ENCODE results near the gene P2RY11.

Gene P2RY11

DNA sequence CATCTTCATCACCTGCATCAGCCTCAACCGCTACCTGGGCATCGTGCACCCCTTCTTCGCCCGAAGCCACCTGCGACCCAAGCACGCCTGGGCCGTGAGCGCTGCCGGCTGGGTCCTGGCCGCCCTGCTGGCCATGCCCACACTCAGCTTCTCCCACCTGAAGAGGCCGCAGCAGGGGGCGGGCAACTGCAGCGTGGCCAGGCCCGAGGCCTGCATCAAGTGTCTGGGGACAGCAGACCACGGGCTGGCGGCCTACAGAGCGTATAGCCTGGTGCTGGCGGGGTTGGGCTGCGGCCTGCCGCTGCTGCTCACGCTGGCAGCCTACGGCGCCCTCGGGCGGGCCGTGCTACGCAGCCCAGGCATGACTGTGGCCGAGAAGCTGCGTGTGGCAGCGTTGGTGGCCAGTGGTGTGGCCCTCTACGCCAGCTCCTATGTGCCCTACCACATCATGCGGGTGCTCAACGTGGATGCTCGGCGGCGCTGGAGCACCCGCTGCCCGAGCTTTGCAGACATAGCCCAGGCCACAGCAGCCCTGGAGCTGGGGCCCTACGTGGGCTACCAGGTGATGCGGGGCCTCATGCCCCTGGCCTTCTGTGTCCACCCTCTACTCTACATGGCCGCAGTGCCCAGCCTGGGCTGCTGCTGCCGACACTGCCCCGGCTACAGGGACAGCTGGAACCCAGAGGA lies 2.6 kb downstream of the P2RY11 start:
- no peak for DNase-seq

DNA sequence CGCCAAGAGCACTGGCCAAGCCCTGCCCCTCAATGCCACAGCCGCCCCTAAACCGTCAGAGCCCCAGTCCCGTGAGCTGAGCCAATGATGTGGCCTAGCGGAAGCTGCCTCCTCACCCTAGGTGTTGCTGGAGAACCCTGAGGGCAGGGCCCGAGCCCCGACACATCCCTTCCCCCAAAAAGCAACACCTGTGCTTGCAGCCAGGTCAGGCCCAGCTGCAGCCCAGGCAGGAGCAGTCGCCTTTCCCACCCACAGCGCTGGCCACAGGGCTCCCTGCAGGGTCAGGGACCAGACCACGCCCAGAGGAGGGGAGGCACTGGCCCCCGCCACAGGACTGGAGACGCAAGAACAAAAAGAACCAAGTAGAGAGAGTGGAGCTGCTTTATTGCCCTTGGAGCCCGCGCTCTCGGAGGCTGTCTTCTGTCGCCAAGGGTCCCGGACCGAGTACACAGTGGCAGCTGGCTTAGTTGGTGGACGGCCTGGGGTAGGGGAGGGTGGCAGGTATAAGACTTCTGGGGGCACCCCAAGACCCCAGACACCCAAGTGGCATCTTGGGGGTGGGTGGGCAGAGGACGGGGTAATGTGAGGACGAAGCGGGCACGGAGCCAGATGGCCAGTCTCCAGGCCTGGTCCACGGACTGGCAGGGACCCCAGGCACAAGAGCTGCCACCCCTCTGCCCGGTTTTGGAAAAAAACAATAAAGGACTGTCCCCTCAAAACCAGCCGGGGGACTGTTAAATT lies 3.3 kb downstream of the P2RY11 start:
- no peak for DNase-seq

GRCh38 chr19:10115392-10116084 lies 4.0 kb downstream of the P2RY11 start:
- no peak for DNase-seq

- no peak for DNase-seq
Measured at GRCh38 chr19:10116085-10116865, 4.8 kb downstream of the P2RY11 start.

GRCh38 chr19:10116866-10117616 lies 5.5 kb downstream of the P2RY11 start:
- DNase-seq, result no peak

- no peak for DNase-seq
Measured at GRCh38 chr19:10118960-10119359, 7.5 kb downstream of the P2RY11 start.

DNA sequence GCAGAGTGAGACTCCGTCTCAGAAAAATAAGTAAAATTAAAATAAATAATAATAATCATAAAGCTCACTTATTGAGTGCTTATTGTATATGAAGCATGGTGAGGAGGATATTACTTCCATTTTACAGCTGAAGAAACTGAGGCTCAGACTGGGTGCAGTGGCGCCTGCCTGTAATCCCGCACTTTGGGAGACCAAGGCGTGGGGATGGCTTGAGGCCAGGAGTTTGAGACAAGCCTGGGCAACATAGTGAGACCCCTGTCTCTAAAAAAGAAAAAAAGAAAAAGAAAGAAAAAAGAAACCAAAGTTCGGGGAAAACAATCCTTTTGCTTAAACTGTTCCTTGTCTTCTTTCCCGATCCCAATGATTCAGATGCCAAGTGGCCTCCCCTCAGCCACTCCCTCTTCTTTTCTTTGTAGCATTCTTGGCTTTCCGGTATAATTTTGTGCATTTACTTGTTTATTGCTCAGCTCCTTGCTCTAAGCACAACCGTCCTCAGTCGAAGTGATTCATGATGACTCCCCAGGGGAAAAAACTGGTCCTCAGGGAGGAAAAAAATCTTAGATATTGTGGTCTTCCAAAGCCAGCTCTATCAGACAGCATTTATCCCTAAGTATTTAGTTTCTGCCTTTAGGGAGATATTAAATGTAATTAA lies 9.2 kb downstream of the P2RY11 start:
- no peak for DNase-seq

- no peak for DNase-seq
Measured at GRCh38 chr19:10122045-10122444, 10.6 kb downstream of the P2RY11 start.

DNA sequence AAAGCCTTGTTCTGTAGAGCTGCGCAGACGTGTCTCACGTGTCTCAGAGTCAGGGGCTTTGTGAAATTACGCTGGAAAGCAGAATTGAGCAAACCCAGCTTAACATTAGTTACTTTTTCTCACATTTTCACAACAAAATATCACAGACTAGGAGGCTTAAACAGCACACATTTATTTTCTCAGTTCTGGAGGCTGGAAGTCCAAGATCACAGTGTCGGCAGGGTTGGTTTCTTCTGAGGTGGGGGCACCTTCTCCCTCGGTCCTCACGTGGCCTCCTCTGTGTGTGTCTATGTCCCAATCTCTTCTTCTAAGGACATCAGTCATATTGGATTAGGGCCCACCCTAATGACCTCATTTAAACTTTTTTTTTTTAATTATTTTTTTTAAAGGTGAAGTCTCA lies 12.9 kb downstream of the P2RY11 start:
- no peak for DNase-seq

DNA sequence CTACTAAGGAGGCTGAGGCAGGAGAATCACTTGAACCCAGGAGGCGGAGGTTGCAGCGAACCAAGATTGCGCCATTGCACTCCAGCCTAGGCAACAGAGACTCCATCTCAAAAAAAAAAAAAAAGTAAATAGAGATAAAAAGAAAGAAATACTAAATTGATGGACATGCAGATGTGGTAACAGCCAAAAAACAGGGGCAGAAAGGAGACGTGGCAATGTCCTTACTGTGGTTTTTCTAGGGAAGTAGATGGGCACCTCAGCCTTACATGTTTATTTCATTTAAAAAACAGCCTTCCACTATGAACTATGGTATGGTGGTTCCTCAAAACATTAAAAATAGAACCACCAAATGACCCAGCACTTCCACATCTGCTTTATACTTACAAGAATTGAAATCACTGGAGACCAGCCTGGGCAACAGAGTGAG lies 14.7 kb downstream of the P2RY11 start:
- DNase-seq, result no peak

GRCh38 chr19:10132905-10133304 lies 21.4 kb downstream of the P2RY11 start:
- DNase-seq, result no peak

DNA sequence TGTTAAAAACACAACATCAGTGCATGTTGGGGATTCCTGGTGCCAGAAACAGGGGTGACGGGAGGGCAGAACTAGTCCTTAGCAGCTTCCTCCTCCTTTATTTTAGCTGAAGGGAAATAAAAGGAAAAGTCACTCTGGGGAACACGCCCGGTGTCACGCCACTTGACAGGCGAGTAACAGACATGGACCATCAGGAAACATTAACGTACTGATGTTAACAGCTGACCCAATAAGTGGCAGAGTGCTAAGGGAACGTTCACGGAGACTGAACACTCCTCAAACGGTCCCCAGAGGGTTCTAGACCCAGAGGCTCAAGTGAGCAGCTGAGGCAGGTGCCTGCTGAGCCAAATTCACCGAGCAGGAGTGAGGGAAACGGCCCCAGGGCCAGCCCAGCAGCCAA lies 22.1 kb downstream of the P2RY11 start:
- no peak for DNase-seq

- no peak for DNase-seq
Measured at GRCh38 chr19:10134040-10134439, 22.5 kb downstream of the P2RY11 start.

- no peak for DNase-seq
Measured at GRCh38 chr19:10135551-10136334, 24.2 kb downstream of the P2RY11 start.

- DNase-seq, result no peak
Measured at GRCh38 chr19:10136936-10137335, 25.4 kb downstream of the P2RY11 start.

- no peak for DNase-seq
Measured at GRCh38 chr19:10137751-10138682, 26.5 kb downstream of the P2RY11 start.

GRCh38 chr19:10138879-10139795 lies 27.6 kb downstream of the P2RY11 start:
- no peak for DNase-seq

DNA sequence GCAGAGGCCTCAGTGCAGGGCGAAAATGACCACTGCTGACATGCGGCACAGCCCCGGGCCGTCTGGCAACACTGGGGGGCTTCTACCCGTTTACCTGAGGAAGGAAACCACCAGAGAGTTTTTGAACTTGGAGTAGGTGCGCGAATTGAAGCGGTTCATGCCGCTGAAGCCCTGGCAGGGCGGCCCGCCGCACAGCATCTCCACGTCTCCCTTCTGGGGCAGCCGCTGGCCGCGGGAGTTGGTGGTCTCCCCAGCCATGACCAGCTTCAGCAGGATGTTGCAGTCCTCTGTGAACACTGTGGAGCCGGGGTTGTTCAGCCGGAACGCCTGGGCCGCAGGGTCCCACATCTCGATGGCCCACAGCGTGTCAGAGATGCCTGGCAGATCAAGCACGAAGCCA lies 28.5 kb downstream of the P2RY11 start:
- DNase-seq, result no peak

- no peak for DNase-seq
Measured at GRCh38 chr19:10141479-10141878, 30.0 kb downstream of the P2RY11 start.
